Retina (tissue), 1 donor: ENCODE measurements around the gene SLCO1B3.
A peak's percentile ranks its signal among the peaks of the same experiment; 100 is the strongest.

Source experiments
- DNase-seq: peaks from one replicate; pipeline ENCODE4 v3.0.0-alpha.2; 2016

The SLCO1B3 gene

GRCh38 chr12:20885116-20885515 lies 74.6 kb downstream of the SLCO1B3 start:
- DNase-seq: no peak

- DNase-seq: no peak
These were observed 75.0 kb downstream of the SLCO1B3 start for GRCh38 chr12:20885552-20885951.

GRCh38 chr12:20917269-20917668 lies 106.8 kb downstream of the SLCO1B3 start:
- no peak for DNase-seq

GRCh38 chr12:20917819-20918218 lies 107.3 kb downstream of the SLCO1B3 start:
- no peak for DNase-seq

GRCh38 chr12:20931894-20932293 lies 121.4 kb downstream of the SLCO1B3 start:
- peak; percentile 25 for DNase-seq

- no peak for DNase-seq
These were observed 136.2 kb downstream of the SLCO1B3 start for GRCh38 chr12:20946732-20947131.

GRCh38 chr12:20950248-20950647 lies 139.7 kb downstream of the SLCO1B3 start:
- no peak for DNase-seq

- DNase-seq: no peak
These were observed 152.8 kb downstream of the SLCO1B3 start for GRCh38 chr12:20963303-20963702.

- DNase-seq: no peak
These were observed 153.3 kb downstream of the SLCO1B3 start for GRCh38 chr12:20963762-20964161.
